Panc1 (cell line): ENCODE data around the gene MORN1.

ENCODE experiments used
- POLR2AphosphoS5 ChIP-seq: IDR thresholded peaks from 2 replicates; pipeline ENCODE4 v1.6.1; 2012; ENCODE audit warnings: mild to moderate bottlenecking, low read depth, low read length, moderate library complexity
- TF ChIP-seq, protein P1 (sequence below), 2 experiments: IDR thresholded peaks; 2 replicates each; pipeline ENCODE4 v1.6.1; 2011 to 2012; ENCODE audit warnings: low read depth in 2 of 2, control low read depth in 1 of 2, low read length in 1 of 2, mild to moderate bottlenecking in 1 of 2, moderate library complexity in 1 of 2; ENCODE audit not compliant: insufficient read depth in 1 of 2
- TF ChIP-seq, protein P2 (sequence below): fragments of 450-650 bp; IDR thresholded peaks from 2 replicates; pipeline ENCODE4 v1.5.1; 2017; ENCODE audit warnings: mild to moderate bottlenecking

DNA sequence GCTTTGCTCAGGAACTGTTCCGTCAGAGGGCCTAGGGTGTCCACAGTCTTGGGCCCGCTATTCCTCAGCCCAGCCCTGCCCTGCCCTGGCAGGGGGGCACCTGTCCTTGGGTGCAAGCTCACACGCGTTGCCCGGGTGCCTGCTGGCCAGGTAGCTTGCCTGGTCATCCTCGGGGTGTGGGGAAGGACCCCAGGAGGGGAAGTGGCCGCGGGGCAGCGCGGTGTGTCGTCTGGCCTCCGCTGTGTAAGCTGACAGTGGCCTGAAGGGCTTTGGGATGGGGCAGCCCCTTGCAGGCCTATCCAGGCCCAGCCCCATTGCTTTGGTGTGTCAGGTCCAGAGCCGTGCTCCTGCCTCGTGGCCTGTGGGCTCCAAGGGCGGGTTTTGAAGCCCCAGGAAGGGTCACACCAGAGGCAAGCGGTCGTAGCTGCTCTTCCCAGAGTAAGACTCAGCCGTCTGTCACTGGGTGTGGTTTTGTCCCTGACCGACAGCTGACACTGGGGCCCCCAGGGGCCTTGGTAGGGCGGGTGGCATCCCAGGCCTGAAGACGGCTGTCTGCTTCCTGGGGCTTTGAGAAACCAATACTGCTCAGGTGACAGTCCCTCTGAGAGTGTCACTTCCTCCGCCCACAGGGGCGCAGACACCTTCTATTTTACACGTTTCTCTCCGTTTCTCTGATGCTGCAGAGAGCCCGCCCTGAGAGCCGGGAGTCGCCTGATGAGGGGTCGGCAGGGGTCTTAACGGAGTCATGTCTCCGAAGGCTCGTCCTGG is 91.2 kb downstream of the MORN1 start:
- no peak for TF ChIP-seq POLR2AphosphoS5
- TF ChIP-seq, protein P1, sequence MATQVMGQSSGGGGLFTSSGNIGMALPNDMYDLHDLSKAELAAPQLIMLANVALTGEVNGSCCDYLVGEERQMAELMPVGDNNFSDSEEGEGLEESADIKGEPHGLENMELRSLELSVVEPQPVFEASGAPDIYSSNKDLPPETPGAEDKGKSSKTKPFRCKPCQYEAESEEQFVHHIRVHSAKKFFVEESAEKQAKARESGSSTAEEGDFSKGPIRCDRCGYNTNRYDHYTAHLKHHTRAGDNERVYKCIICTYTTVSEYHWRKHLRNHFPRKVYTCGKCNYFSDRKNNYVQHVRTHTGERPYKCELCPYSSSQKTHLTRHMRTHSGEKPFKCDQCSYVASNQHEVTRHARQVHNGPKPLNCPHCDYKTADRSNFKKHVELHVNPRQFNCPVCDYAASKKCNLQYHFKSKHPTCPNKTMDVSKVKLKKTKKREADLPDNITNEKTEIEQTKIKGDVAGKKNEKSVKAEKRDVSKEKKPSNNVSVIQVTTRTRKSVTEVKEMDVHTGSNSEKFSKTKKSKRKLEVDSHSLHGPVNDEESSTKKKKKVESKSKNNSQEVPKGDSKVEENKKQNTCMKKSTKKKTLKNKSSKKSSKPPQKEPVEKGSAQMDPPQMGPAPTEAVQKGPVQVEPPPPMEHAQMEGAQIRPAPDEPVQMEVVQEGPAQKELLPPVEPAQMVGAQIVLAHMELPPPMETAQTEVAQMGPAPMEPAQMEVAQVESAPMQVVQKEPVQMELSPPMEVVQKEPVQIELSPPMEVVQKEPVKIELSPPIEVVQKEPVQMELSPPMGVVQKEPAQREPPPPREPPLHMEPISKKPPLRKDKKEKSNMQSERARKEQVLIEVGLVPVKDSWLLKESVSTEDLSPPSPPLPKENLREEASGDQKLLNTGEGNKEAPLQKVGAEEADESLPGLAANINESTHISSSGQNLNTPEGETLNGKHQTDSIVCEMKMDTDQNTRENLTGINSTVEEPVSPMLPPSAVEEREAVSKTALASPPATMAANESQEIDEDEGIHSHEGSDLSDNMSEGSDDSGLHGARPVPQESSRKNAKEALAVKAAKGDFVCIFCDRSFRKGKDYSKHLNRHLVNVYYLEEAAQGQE (IDR thresholded peaks at IDR 0.05; ENCODE audit: insufficient read depth in 1 of 2, low read depth in 2 of 2, low read length in 1 of 2): no peak
- TF ChIP-seq, protein P2, sequence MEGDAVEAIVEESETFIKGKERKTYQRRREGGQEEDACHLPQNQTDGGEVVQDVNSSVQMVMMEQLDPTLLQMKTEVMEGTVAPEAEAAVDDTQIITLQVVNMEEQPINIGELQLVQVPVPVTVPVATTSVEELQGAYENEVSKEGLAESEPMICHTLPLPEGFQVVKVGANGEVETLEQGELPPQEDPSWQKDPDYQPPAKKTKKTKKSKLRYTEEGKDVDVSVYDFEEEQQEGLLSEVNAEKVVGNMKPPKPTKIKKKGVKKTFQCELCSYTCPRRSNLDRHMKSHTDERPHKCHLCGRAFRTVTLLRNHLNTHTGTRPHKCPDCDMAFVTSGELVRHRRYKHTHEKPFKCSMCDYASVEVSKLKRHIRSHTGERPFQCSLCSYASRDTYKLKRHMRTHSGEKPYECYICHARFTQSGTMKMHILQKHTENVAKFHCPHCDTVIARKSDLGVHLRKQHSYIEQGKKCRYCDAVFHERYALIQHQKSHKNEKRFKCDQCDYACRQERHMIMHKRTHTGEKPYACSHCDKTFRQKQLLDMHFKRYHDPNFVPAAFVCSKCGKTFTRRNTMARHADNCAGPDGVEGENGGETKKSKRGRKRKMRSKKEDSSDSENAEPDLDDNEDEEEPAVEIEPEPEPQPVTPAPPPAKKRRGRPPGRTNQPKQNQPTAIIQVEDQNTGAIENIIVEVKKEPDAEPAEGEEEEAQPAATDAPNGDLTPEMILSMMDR: no peak
